IMR-90 (cell line): ENCODE results near the gene ZNF80. TPM values are rescaled to one million over a fixed set of nuclear protein-coding genes. Genes with fewer than 3 reads are reported as not detected.

ENCODE experiments used
- ATAC-seq: fragments of 200-7000 bp; cut with Tn5 transposase; 2 replicates; pipeline ENCODE4 v1.9.1; 2020; ENCODE audit warnings: low read depth, mild to moderate bottlenecking, moderate library complexity
- BruUV-seq: library from RNA; stranded (reverse); fragments of 400-500 nt; replicated peaks from 2 replicates; lab custom pipeline; 2021; lab: Mats Ljungman, UMichigan
- CTCF ChIA-PET: fragments of 300-600 bp; formaldehyde crosslinking; extraction: SDS; loops from one replicate; lab custom pipeline; 2021; ENCODE audit warnings: antibody characterized with exemption; lab: Yijun Ruan, JAX
- POLR2A ChIA-PET: fragments of 300-600 bp; sonication (Branson Sonifier 250); formaldehyde crosslinking; loops from one replicate; lab custom pipeline; 2022; ENCODE audit warnings: antibody characterized with exemption; ENCODE audit not compliant: unreplicated experiment; lab: Charles Lee
- DNase-seq: peaks from one replicate; pipeline ENCODE4 v3.0.0; 2013
- H2AFZ ChIP-seq: replicated peaks from 2 replicates; pipeline ENCODE3; 2013; ENCODE audit warnings: low read length, mild to moderate bottlenecking; ENCODE audit not compliant: poor library complexity
- H2AK5ac ChIP-seq: 2 replicates; pipeline ENCODE4 v1.6.1; 2013; ENCODE audit warnings: low read depth, low read length, inconsistent platforms
- H2AK9ac ChIP-seq: replicated peaks from 2 replicates; pipeline ENCODE3; 2013; ENCODE audit warnings: mild to moderate bottlenecking, low read depth, low read length, moderate library complexity; ENCODE audit not compliant: poor library complexity
- H2BK120ac ChIP-seq: 2 replicates; pipeline ENCODE4 v1.6.1; 2013; ENCODE audit warnings: low read depth, low read length, inconsistent platforms
- H2BK15ac ChIP-seq: 3 replicates; pipeline ENCODE4 v1.6.1; 2013; ENCODE audit warnings: low read depth, low read length, inconsistent platforms
- H2BK20ac ChIP-seq: 2 replicates; pipeline ENCODE4 v1.6.1; 2013; ENCODE audit warnings: low read depth, mild to moderate bottlenecking, inconsistent platforms, low read length, moderate library complexity
- H2BK5ac ChIP-seq: 2 replicates; pipeline ENCODE4 v1.6.1; 2013; ENCODE audit warnings: mild to moderate bottlenecking, low read depth, low read length, inconsistent platforms; ENCODE audit not compliant: poor library complexity, severe bottlenecking
- H3K14ac ChIP-seq: replicated peaks from 2 replicates; pipeline ENCODE4 v1.6.1; 2013; ENCODE audit warnings: low read depth, low read length, inconsistent platforms
- H3K18ac ChIP-seq: 2 replicates; pipeline ENCODE4 v1.6.1; 2013; ENCODE audit warnings: low read depth, low read length, control low read depth
- H3K23ac ChIP-seq: 2 replicates; pipeline ENCODE4 v1.6.1; 2013; ENCODE audit warnings: low read depth, low read length, inconsistent platforms
- H3K27ac ChIP-seq: 2 replicates; pipeline ENCODE4 v1.5.1; 2013; ENCODE audit warnings: mild to moderate bottlenecking, control low read depth, low read length; ENCODE audit not compliant: insufficient read depth
- H3K27me3 ChIP-seq: 2 replicates; pipeline ENCODE4 v1.6.1; 2013; ENCODE audit warnings: low read length; ENCODE audit not compliant: control insufficient read depth, insufficient read depth
- H3K36me3 ChIP-seq: 2 replicates; pipeline ENCODE4 v1.6.1; 2013; ENCODE audit warnings: low read length, mixed read lengths; ENCODE audit not compliant: control insufficient read depth, insufficient read depth
- H3K4ac ChIP-seq: 2 replicates; pipeline ENCODE4 v1.6.1; 2013; ENCODE audit warnings: low read depth, low read length, inconsistent platforms
- H3K4me1 ChIP-seq: 2 replicates; pipeline ENCODE4 v1.6.1; 2013; ENCODE audit warnings: low read length, mixed read lengths; ENCODE audit not compliant: control insufficient read depth, insufficient read depth
- H3K4me2 ChIP-seq: 2 replicates; pipeline ENCODE4 v1.6.1; 2013; ENCODE audit warnings: low read depth, mild to moderate bottlenecking, control low read depth, low read length, moderate library complexity
- H3K4me3 ChIP-seq: 2 replicates; pipeline ENCODE4 v1.5.1; 2013; ENCODE audit warnings: low read depth, mild to moderate bottlenecking, control low read depth, low read length, moderate library complexity; ENCODE audit not compliant: insufficient read depth
- H3K56ac ChIP-seq: 2 replicates; pipeline ENCODE4 v1.6.1; 2013; ENCODE audit warnings: low read length, inconsistent platforms; ENCODE audit not compliant: insufficient read depth; ENCODE audit errors: extremely low read depth
- H3K79me1 ChIP-seq, 2 experiments: 2 replicates each; pipeline ENCODE4 v1.6.1; 2013; ENCODE audit warnings: low read length in 2 of 2, inconsistent platforms in 1 of 2, low read depth in 1 of 2
- H3K9ac ChIP-seq: 2 replicates; pipeline ENCODE4 v1.6.1; 2013; ENCODE audit warnings: low read depth, low read length, control low read depth
- H3K9me1 ChIP-seq: 2 replicates; pipeline ENCODE4 v1.6.1; 2013; ENCODE audit warnings: low read length, inconsistent platforms; ENCODE audit not compliant: insufficient read depth
- H3K9me3 ChIP-seq: 2 replicates; pipeline ENCODE4 v1.6.1; 2013; ENCODE audit warnings: low read length; ENCODE audit not compliant: control insufficient read depth, insufficient read depth
- H4K20me1 ChIP-seq: 2 replicates; pipeline ENCODE4 v1.6.1; 2013; ENCODE audit warnings: low read length, inconsistent platforms; ENCODE audit not compliant: insufficient read depth
- H4K5ac ChIP-seq: 2 replicates; pipeline ENCODE4 v1.6.1; 2013; ENCODE audit warnings: mild to moderate bottlenecking, low read depth, low read length, control low read depth
- H4K8ac ChIP-seq, 2 experiments: 2 replicates each; pipeline ENCODE4 v1.6.1; 2013; ENCODE audit warnings: low read depth in 2 of 2, low read length in 2 of 2, control low read depth in 1 of 2, inconsistent platforms in 1 of 2
- H4K91ac ChIP-seq: 2 replicates; pipeline ENCODE4 v1.6.1; 2013; ENCODE audit warnings: low read depth, low read length, inconsistent platforms; ENCODE audit not compliant: insufficient read depth
- BHLHE40 ChIP-seq: fragments of 150-350 bp; IDR thresholded peaks from 2 replicates; pipeline ENCODE4 v1.6.1; 2016; ENCODE audit warnings: mild to moderate bottlenecking, low read depth, low read length
- CEBPB ChIP-seq: IDR thresholded peaks from 2 replicates; pipeline ENCODE4 v1.6.1; 2012; ENCODE audit warnings: low read depth, low read length, improper control_type of control experiment
- CHD1 ChIP-seq: IDR thresholded peaks from 2 replicates; pipeline ENCODE4 v1.6.1; 2012; ENCODE audit warnings: low read depth, low read length, improper control_type of control experiment
- ELK1 ChIP-seq: fragments of 150-350 bp; IDR thresholded peaks from 2 replicates; pipeline ENCODE4 v1.6.1; 2016; ENCODE audit warnings: low read depth, mild to moderate bottlenecking, low read length, moderate library complexity, borderline replicate concordance
- FOS ChIP-seq: fragments of 150-350 bp; IDR thresholded peaks from 2 replicates; pipeline ENCODE4 v1.6.1; 2016; ENCODE audit warnings: low read depth, low read length
- MAFK ChIP-seq: IDR thresholded peaks from 2 replicates; pipeline ENCODE4 v1.6.1; 2012; ENCODE audit warnings: low read depth, low read length, improper control_type of control experiment
- MAZ ChIP-seq: IDR thresholded peaks from 2 replicates; pipeline ENCODE4 v1.6.1; 2012; ENCODE audit warnings: low read depth, mild to moderate bottlenecking, low read length, improper control_type of control experiment, moderate library complexity, borderline replicate concordance
- MXI1 ChIP-seq: IDR thresholded peaks from 2 replicates; pipeline ENCODE4 v1.6.1; 2012; ENCODE audit warnings: low read depth, mild to moderate bottlenecking, low read length, moderate library complexity, borderline replicate concordance
- NFE2L2 ChIP-seq: fragments of 150-350 bp; IDR thresholded peaks from 2 replicates; pipeline ENCODE4 v1.6.1; 2016; ENCODE audit warnings: low read depth, mild to moderate bottlenecking, low read length
- POLR2A ChIP-seq: IDR thresholded peaks from 2 replicates; pipeline ENCODE4 v1.6.1; 2012; ENCODE audit warnings: mild to moderate bottlenecking, low read depth, low read length
- RAD21 ChIP-seq: IDR thresholded peaks from 2 replicates; pipeline ENCODE4 v1.6.1; 2012; ENCODE audit warnings: low read length, improper control_type of control experiment
- RCOR1 ChIP-seq: IDR thresholded peaks from 2 replicates; pipeline ENCODE4 v1.6.1; 2012; ENCODE audit warnings: mild to moderate bottlenecking, low read length, improper control_type of control experiment; ENCODE audit not compliant: insufficient replicate concordance
- RFX5 ChIP-seq: IDR thresholded peaks from 2 replicates; pipeline ENCODE4 v1.8.0; 2012; ENCODE audit warnings: low read depth, mild to moderate bottlenecking, low read length, moderate library complexity
- SMC3 ChIP-seq: fragments of 150-350 bp; IDR thresholded peaks from 2 replicates; pipeline ENCODE4 v1.6.1; 2016; ENCODE audit warnings: low read depth, mild to moderate bottlenecking, antibody characterized with exemption, low read length, moderate library complexity
- USF2 ChIP-seq: fragments of 150-350 bp; IDR thresholded peaks from 2 replicates; pipeline ENCODE4 v1.6.1; 2017; ENCODE audit warnings: mild to moderate bottlenecking, antibody characterized with exemption, low read length, low read depth
- WGBS, 2 experiments: methylation state at CpG; one replicate each; pipeline versions ENCODE4 v1.1.5 to v1.1.7; 2013; ENCODE audit warnings: missing lambda C conversion rate in 2 of 2; ENCODE audit not compliant: insufficient read length in 1 of 2; ENCODE audit errors: extremely low coverage in 2 of 2; 5-methylcytosine and 5-hydroxymethylcytosine counted together
- dilution Hi-C: fragments of 300-500 bp; cut with HindIII; formaldehyde crosslinking; loops from one replicate; pipeline ENCODE4 v1.14.3; 2018; ENCODE audit warnings: low sequenced_read_pairs; ENCODE audit not compliant: unreplicated experiment
- in situ Hi-C: fragments of 300-500 bp; cut with MboI; formaldehyde crosslinking; loops from 3 replicates; pipeline ENCODE4 v1.14.3; 2019; ENCODE audit warnings: low sequenced_read_pairs, inconsistent platforms, mixed read lengths
- intact Hi-C: fragments of 100-400 bp; cut with micrococcal nuclease; formaldehyde crosslinking; loops from 2 replicates; pipeline ENCODE4 v1.10.0; 2022
- polyA plus RNA-seq, 3 experiments: library from polyadenylated mRNA; depleted of rRNA; stranded (reverse); fragments of >200 nt; gene quantifications; 2 replicates each; pipeline ENCODE4 v1.2.3, GENCODE V29; 2012; ENCODE audit warnings: low replicate concordance in 1 of 3
- total RNA-seq: library from RNA; depleted of rRNA; stranded (reverse); fragments of >200 nt; gene quantifications from 2 replicates; pipeline ENCODE4 v1.2.3, GENCODE V29; 2012
- TF ChIP-seq, protein P1 (sequence below): conservative IDR thresholded peaks from 2 replicates; pipeline ENCODE4 v1.5.1; 2012; ENCODE audit warnings: mild to moderate bottlenecking, low read depth, low read length, improper control_type of control experiment

The ZNF80 gene
- total and polyA plus RNA-seq, 2 of the 4 experiments (the other 2 are of a cell fraction) = not detected

DNA sequence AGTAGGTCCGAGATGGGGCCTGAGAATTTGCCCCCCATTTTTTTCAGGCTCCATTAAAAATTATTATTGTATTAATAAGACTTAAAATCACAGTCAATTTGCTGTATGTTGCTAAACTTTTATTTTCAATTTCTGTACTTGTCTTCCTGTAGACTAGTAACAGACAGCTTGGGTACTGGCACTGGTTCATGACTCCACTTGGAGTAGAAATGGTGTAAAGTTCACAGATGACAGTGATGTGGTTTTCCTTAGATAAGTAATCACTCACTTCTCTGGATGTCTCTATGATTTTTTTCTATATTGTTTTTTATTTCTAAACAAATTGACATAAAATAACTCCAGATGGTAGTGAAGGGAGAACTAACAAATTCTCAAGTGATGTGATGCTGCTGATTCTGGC lies 15.6 kb upstream of the ZNF80 start:
- Histone ChIP-seq H4K5ac (no peak overlapping the region), H3K14ac (no peak overlapping the region), H2BK5ac (no peak overlapping the region), H3K9ac (no peak overlapping the region), H3K4me3 (no peak overlapping the region), H3K79me1 (no peaks in the 10 kb centered on the region), H3K9me1 (no peaks in the 10 kb centered on the region), H3K4me2 (no peak overlapping the region), H2BK15ac (no peak overlapping the region), H3K36me3 (no peaks in the 10 kb centered on the region), H4K8ac (no peak overlapping the region), H3K27me3 (peaks cover 2% of the 10 kb centered on the region), H2BK20ac (no peak overlapping the region), H3K4me1 (no peaks in the 10 kb centered on the region), H3K18ac (no peak overlapping the region), H2AFZ (no peak overlapping the region), H3K56ac (no peak overlapping the region), H3K27ac (no peak overlapping the region), H3K23ac (no peak overlapping the region), H2AK5ac (no peak overlapping the region), H2AK9ac (no peak overlapping the region), H4K20me1 (no peaks in the 10 kb centered on the region), H3K9me3 (no peaks in the 10 kb centered on the region), H3K4ac (no peak overlapping the region), H4K91ac (no peak overlapping the region), H2BK120ac (no peak overlapping the region)
- no TSS peak for BruUV-seq
- in situ Hi-C loops (no loop called here), dilution Hi-C loops (no loop called here), intact Hi-C loops (no loop called here)
- no CpG with 5 or more reads among the region's 1 CpG for WGBS, 2 experiments
- DNase-seq (no peak), ATAC-seq (no peak)
- no peak for TF ChIP-seq MAZ
- TF ChIP-seq FOS = no peak
- no peak for TF ChIP-seq CEBPB
- TF ChIP-seq CHD1 = no peak
- TF ChIP-seq RAD21 = no peak
- no peak for TF ChIP-seq SMC3
- TF ChIP-seq BHLHE40 = no peak
- TF ChIP-seq, protein P1, sequence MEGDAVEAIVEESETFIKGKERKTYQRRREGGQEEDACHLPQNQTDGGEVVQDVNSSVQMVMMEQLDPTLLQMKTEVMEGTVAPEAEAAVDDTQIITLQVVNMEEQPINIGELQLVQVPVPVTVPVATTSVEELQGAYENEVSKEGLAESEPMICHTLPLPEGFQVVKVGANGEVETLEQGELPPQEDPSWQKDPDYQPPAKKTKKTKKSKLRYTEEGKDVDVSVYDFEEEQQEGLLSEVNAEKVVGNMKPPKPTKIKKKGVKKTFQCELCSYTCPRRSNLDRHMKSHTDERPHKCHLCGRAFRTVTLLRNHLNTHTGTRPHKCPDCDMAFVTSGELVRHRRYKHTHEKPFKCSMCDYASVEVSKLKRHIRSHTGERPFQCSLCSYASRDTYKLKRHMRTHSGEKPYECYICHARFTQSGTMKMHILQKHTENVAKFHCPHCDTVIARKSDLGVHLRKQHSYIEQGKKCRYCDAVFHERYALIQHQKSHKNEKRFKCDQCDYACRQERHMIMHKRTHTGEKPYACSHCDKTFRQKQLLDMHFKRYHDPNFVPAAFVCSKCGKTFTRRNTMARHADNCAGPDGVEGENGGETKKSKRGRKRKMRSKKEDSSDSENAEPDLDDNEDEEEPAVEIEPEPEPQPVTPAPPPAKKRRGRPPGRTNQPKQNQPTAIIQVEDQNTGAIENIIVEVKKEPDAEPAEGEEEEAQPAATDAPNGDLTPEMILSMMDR = no peak
- no peak for TF ChIP-seq USF2
- TF ChIP-seq RFX5 = no peak
- TF ChIP-seq MXI1 = no peak
- TF ChIP-seq POLR2A = no peak
- no peak for TF ChIP-seq ELK1
- no peak for TF ChIP-seq MAFK
- no peak for TF ChIP-seq RCOR1
- TF ChIP-seq NFE2L2 = no peak
- ChIA-PET CTCF (no interaction called here), POLR2A (no interaction called here)
